ENCODE data around the gene FCHSD2.

DNA sequence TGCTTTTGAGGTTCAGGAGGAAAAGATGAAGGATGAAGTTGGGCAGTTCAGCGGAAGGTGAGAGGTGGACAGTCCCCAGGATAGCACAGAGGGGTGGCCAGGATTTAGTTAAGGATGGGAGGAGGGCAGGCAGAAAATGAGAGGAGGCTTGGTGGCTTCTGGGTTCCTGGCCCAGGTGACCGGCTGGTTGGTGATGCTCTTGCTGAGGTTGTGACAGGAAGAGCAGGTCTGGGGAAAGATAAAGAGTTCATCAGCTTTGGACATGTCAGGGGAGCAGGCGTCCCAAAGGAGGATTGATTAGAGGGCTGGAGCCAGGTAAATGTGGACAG is 48.4 kb upstream of the FCHSD2 start:
- no peak for TF ChIP-seq CTCF (optimal IDR thresholded peaks at IDR 0.05 in 1 of 3, IDR thresholded peaks at IDR 0.05 in 1 of 3, conservative IDR thresholded peaks at IDR 0.05 in 1 of 3; ENCODE audit: extremely low read depth in 1 of 3, insufficient read depth in 2 of 3, low read length in 3 of 3)
- no peak for TF ChIP-seq EZH2 (IDR thresholded peaks at IDR 0.05; ENCODE audit: low read length)
